ENCODE measurements around the gene NBPF11. TPM values are rescaled to one million over a fixed set of nuclear protein-coding genes. Genes with fewer than 3 reads are reported as not detected.
"Not testable (repeated sequence)": the region's sequence is repeated elsewhere in the genome, so short reads cannot be mapped to it uniquely, and the experiment has no call there.

The NBPF11 gene
- total RNA-seq, 1 donor from 2014 or later = 9.5 TPM

DNA sequence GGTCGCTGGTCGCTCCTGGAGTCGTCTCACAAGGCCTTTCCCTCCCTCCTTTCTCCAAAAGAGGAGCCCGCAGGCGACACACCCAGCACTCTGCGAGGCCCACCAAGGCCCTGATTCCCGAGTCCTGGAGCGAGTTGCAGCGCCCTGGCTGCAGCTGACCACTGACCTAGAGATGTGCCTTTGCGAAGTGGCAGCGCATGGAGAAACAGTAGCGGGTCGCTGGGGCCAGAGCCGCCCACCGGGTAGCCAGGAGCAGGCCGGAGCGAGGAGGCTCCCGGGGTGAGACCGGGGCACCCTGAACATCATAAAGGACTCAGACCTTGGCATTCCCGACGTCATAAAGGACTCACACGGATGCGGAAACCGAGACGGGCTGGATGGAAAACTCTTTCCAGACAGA is 10.3 kb upstream of the NBPF11 start:
- peaks cover 23% of the 10 kb centered on the region for H3K27me3 ChIP-seq (ENCODE audit: control insufficient read depth, insufficient read depth, low read length)
- TF ChIP-seq, protein P1, sequence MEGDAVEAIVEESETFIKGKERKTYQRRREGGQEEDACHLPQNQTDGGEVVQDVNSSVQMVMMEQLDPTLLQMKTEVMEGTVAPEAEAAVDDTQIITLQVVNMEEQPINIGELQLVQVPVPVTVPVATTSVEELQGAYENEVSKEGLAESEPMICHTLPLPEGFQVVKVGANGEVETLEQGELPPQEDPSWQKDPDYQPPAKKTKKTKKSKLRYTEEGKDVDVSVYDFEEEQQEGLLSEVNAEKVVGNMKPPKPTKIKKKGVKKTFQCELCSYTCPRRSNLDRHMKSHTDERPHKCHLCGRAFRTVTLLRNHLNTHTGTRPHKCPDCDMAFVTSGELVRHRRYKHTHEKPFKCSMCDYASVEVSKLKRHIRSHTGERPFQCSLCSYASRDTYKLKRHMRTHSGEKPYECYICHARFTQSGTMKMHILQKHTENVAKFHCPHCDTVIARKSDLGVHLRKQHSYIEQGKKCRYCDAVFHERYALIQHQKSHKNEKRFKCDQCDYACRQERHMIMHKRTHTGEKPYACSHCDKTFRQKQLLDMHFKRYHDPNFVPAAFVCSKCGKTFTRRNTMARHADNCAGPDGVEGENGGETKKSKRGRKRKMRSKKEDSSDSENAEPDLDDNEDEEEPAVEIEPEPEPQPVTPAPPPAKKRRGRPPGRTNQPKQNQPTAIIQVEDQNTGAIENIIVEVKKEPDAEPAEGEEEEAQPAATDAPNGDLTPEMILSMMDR (IDR thresholded peaks at IDR 0.05; ENCODE audit: insufficient read depth, low read length, poor library complexity, severe bottlenecking) = no peak
- H3K4me3 ChIP-seq (ENCODE audit: low read depth, low read length) = no peak overlapping the region
- H3K36me3 ChIP-seq (ENCODE audit: control insufficient read depth, insufficient read depth, low read length) = no peaks in the 10 kb centered on the region
- no peak for DNase-seq (ENCODE audit: low read depth)

DNA sequence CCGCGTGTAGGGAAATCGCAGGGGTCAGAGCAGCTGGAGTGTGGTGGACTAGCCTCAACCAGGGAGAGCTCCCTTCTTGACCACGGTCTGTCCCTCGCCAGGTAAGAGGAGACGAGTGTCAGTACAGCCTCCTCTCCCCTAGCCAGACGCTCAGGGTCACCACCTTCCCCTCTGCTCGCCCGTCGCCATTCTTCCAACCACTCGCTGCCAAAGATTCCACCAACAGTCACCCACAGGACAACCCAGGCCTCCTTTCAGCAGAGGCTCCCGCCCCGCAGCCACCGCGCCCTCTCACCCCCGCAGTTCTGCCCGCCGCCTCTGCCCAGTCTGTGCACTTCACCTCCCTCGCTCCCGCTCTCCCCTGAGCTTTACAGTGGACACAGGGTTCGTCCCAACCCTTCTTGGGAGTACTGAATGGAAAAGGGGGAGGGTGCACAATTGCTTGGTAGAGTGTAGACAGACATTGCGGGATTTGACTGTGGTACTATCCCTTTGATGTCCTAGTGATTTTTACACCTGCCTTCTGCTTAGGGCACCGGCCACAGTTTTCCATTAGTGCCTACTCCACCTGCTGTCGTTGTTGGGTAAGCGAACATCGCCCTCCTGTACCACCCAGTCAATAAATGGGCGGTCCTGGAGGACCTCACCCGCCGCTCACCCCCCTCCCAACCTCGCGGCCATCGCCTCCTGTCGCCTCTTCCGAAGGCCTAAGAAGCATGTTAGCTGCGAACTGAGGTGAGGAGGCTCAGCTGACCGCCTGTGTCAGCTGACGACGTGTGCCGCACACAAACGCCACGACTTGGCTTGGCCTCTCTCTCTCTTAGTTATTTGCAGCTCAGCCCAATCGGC is 9.2 kb upstream of the NBPF11 start:
- Histone ChIP-seq H3K36me3 (ENCODE audit: control insufficient read depth, insufficient read depth, low read length) (no peaks in the 10 kb centered on the region), H3K4me3 (ENCODE audit: low read depth, low read length) (no peak overlapping the region), H3K27me3 (ENCODE audit: control insufficient read depth, insufficient read depth, low read length) (peaks cover 24% of the 10 kb centered on the region)
- TF ChIP-seq, protein P1 (IDR thresholded peaks at IDR 0.05; ENCODE audit: insufficient read depth, low read length, poor library complexity, severe bottlenecking) = no peak
- no peak for DNase-seq (ENCODE audit: low read depth)

DNA sequence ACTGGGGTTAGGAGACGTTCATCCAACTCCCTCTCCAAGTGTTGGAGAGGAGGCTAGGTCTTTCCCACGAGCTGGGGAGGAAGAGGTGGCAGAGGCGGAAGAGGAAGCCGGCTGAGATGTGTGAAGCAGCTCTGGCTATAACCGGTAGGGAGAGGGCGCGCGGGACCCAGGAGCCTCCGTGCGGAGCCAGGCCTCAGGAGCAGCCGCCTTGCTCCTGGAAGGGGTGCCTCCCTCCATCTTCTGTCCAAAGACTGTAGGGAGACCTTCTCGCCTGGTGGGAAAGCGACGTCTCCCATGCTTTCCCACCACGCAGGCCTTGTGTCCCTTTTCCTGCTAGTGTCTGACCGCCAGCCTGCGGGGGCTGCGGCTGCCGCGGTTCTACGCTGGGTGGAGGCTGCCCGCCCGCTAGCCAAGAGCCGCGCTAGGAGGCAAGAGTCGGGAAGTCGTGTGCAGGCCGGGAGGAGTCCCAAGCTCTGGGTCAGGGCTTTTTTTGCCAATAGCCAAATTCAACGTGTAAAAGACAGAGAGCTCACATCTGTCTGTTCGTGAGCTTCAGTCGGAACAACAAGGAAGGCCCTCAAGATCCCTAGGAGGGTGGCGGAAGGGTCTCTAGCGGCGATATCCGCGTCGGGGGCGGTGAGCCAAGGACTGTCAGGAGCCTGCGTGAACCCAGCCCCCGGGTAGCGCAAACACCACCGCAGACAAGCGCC is 8.4 kb upstream of the NBPF11 start:
- DNase-seq (ENCODE audit: low read depth) = no peak

DNA sequence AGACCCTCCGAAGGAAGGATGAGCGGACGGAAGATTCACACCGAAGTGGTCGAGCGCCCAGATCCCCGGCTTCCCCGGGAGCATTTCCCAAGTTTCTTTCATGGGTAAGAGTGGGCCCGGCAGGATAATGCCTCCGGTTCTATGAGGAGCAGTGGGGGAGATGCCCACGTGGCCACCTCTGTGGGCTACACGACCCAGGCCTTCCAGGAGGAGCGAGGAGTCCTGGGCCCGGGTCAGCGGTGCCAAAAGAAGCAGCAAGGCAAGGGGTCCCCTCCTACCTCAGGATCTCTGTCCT is 7.9 kb upstream of the NBPF11 start:
- Histone ChIP-seq H3K36me3 (ENCODE audit: control insufficient read depth, insufficient read depth, low read length) (no peaks in the 10 kb centered on the region), H3K27me3 (ENCODE audit: control insufficient read depth, insufficient read depth, low read length) (peaks cover 24% of the 10 kb centered on the region), H3K4me3 (ENCODE audit: low read depth, low read length) (no peak overlapping the region)
- DNase-seq (ENCODE audit: low read depth) = no peak
- TF ChIP-seq, protein P1 (IDR thresholded peaks at IDR 0.05; ENCODE audit: insufficient read depth, low read length, poor library complexity, severe bottlenecking) = no peak

More for the DNA sequence above, 8.4 kb upstream of the NBPF11 start:
- no peak overlapping the region for H3K4me3 ChIP-seq (ENCODE audit: low read depth, low read length)
- TF ChIP-seq, protein P1 (IDR thresholded peaks at IDR 0.05; ENCODE audit: insufficient read depth, low read length, poor library complexity, severe bottlenecking) = no peak
- no peaks in the 10 kb centered on the region for H3K36me3 ChIP-seq (ENCODE audit: control insufficient read depth, insufficient read depth, low read length)
- H3K27me3 ChIP-seq (ENCODE audit: control insufficient read depth, insufficient read depth, low read length) = peaks cover 24% of the 10 kb centered on the region

DNA sequence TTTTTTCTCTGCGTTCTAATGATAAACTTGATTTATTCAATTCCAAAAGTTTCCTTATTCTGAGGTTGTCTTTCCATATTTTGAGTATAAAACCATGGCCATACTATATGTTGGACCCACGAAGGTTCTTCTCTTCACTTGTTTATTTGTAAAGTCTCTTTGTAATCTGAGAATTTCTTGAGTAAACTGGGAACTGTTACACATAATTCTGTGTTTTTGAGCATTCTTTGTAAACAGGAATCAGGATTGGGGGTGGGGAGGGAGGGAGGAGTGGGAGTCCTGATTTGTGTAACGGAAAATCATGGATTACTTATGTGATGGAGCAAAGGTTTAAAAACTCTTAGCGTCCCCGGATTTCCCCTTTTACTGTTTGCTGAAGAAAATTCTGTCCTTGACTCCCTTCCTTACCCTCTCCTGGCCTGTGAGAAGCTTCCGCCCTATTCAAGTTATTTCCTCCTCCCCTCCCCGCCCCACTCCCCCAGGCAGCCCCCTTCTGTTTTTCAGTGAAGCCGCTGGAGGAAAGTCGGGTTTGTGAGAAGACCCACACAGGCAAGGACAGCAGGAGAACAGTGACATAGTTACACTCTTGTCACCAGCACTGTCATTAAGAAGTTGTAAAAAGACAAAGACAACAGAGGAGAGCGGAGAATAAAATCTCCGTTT is 6.4 kb upstream of the NBPF11 start:
- no peak overlapping the region for H3K4me3 ChIP-seq (ENCODE audit: low read depth, low read length)
- DNase-seq (ENCODE audit: low read depth) = no peak
- H3K27me3 ChIP-seq (ENCODE audit: control insufficient read depth, insufficient read depth, low read length) = peaks cover 24% of the 10 kb centered on the region
- TF ChIP-seq, protein P1 (IDR thresholded peaks at IDR 0.05; ENCODE audit: insufficient read depth, low read length, poor library complexity, severe bottlenecking) = no peak
- H3K36me3 ChIP-seq (ENCODE audit: control insufficient read depth, insufficient read depth, low read length) = no peaks in the 10 kb centered on the region

DNA sequence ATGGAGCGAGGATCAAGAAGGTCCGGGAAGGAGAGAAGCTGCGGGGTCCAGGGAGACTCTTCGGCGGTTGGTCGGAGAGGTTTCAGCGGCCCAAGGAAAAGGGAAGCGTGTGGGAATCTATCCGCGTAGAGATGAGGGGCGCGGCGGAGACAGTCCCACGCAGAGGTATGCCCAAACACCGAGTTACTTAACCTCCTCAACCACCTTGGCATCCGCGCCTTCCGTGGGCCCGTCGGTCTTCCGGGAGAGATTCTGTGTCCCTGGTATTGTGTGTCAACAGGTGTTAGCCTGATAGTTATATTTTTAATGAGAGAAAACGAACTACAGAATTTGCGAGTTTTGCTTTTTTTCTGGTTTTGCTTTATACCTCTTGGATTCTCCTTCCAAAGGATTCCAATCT is 5.7 kb upstream of the NBPF11 start:
- not testable (repeated sequence) for H3K36me3 ChIP-seq (ENCODE audit: control insufficient read depth, insufficient read depth, low read length); DNase-seq (ENCODE audit: low read depth); H3K4me3 ChIP-seq (ENCODE audit: low read depth, low read length)
- peaks cover 24% of the 10 kb centered on the region for H3K27me3 ChIP-seq (ENCODE audit: control insufficient read depth, insufficient read depth, low read length)

DNA sequence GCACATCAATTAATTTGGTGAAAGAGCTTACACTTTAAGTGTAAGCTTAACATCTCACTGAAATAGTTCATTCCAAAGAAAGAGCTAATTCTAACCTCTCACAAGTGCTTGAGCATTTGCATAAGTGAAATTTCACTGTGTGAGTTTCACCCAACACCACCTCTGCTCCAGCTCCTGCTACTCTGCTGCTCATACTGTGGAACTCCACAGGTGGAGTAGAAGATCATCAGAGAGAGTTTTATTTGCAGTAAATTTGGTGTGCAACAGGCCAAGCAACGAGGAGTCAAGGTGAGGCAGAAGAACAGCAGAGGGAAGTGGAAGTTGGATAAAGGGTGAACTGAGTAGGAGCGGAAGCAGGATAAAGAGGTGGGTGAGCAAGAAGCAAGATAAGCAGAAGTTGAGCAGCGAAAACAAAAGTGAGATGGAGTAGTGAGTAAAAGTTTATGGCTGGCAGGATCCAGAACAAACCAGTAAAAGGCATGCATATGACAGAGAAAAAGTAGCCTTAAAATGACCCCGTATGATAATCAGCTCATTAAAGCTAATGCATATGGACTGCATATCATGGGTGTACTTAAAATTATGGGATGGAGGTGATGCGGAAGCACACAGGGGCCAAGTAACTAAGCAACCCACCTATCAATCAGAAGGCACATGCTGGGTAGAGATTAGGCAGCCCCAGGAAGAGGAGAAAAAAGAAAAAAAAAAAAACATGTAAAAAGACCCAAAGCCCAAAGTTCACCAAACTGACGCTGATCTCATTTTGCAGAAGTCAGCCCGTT is 3.6 kb upstream of the NBPF11 start:
- peaks cover 17% of the 10 kb centered on the region for H3K27me3 ChIP-seq (ENCODE audit: control insufficient read depth, insufficient read depth, low read length)
- H3K36me3 ChIP-seq (ENCODE audit: control insufficient read depth, insufficient read depth, low read length); DNase-seq (ENCODE audit: low read depth); H3K4me3 ChIP-seq (ENCODE audit: low read depth, low read length): not testable (repeated sequence)

DNA sequence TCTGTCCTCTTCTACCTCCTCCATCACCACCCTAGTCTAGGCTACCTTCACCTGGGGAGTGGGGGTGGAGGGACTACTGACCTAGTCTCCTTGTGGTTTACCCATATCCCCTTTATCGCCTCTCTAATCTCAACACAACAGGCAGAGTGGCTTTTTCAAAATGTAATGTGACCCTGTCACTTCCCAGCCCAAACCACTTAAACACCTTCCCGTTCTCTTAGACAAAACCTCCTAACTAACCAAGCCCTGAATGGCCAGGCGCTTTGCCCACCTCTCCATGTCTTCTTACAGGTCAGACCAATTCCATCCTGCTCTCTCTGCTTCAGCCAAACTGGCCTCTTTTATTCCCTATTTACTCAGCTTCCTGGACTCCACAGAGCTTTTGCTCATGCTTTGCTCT is 714 bp upstream of the NBPF11 start:
- DNase-seq (ENCODE audit: low read depth); H3K36me3 ChIP-seq (ENCODE audit: control insufficient read depth, insufficient read depth, low read length); H3K4me3 ChIP-seq (ENCODE audit: low read depth, low read length); H3K27me3 ChIP-seq (ENCODE audit: control insufficient read depth, insufficient read depth, low read length): not testable (repeated sequence)
